ENCODE results near the gene TMEM135.
"Not testable (repeated sequence)": the region's sequence is repeated elsewhere in the genome, so short reads cannot be mapped to it uniquely, and the experiment has no call there.

TMEM135 gene

DNA sequence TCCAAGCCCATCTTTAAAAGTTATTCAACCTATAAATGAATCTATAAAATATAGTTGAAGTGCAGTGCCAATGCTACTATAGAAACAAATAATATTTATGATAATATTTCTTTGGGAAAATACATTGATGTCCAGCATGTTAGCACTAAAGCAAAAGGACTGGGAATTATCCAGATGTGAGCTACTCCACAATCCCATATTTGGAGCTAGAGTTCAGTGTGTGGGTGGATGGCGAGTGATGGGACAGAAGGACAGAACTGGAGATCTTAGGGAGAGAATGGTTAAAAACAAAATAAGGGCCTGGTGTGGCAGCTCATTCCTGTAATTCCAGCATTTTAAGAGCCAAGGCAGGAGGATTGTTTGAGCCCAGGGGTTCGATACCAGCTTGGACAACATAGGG lies 216.8 kb downstream of the TMEM135 start:
- no peak for DNase-seq (ENCODE audit: low read depth in 4 of 4, low spot score in 1 of 4)

- no peak for DNase-seq (ENCODE audit: low read depth in 4 of 4, low spot score in 1 of 4)
Observed at GRCh38 chr11:87255589-87255988, 217.9 kb downstream of the TMEM135 start.

DNA sequence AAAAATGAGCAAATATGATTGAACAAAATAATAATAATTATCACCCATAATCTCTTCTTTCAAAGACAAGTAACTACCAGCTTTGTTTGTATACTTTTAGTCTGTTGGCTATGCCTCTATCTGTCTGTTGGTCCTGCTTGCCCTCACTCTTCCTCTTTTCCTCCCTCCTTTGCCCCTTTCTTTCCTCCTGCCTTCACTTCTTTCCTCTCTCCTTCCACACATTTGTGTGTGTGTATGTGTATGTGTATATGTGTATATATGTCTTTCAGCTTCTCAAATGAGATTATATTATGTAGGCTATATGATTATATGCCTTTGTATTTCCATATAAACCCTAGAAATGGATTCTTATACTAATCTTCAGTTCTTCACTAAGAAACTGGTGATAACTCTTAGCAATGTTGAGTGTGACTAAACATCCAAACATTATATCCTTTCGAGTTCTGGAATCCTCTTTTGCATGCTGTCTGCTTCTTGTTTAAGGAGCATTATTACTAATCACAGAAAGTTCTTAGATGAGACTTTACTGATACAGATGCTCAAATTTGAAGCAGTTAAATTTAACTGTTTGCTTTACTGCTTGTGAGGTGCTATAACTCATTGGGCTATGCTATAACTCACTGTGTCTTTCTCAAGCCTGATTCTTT lies 219.1 kb downstream of the TMEM135 start:
- DNase-seq (ENCODE audit: low read depth in 4 of 4, low spot score in 1 of 4) = no peak

DNA sequence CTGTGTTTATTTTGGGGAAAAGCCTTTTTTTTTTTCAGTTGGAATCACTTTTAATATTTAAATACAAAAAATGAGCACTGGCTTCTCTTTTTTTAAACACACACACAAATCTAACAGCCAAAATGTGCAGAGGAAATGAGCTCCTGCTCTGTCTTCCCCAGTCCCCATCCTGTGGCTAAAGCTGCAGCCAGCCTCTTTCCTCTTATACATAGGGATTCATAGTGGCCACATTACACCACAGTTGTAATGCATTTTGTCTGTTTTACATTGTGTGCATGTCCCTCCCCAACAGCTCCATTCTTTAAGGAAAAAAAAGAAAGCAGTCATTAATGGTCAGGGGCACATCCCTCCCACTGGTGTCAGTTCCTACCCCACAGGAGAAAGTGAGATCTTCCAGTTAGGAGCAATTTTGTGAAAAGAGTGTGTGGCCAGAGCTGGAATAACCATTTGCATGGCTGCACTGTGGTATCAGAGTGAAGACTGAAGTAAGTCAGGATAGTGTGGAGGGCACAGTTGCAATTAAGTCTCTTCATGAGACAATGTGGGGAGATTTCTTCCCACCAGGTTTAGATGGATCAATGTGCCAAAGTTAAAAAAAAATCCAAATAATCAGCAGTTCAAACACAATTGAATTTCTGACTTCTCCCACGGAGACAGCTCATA lies 220.6 kb downstream of the TMEM135 start:
- DNase-seq (ENCODE audit: low read depth in 4 of 4, low spot score in 1 of 4) = no peak

DNA sequence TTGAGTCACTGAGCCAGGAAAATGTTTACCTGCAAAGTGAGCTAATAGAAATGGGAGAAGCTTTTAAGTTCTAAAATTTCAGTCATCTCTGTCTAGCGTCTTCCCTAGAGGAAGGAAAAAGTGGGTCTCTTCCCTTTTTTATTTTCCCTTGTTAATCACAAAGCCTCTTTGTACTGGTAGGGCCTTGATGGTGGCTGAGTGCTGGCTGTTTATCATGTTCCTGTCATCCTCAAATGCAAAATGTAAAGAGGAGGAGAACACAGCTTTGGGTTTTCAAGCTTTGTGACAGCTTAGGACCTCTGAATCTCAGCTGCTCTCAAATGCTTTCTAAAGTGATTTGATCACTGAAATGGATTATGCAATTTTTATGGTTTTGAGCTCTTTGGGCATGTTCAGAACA lies 222.0 kb downstream of the TMEM135 start:
- no peak for DNase-seq (ENCODE audit: low read depth in 4 of 4, low spot score in 1 of 4)

DNA sequence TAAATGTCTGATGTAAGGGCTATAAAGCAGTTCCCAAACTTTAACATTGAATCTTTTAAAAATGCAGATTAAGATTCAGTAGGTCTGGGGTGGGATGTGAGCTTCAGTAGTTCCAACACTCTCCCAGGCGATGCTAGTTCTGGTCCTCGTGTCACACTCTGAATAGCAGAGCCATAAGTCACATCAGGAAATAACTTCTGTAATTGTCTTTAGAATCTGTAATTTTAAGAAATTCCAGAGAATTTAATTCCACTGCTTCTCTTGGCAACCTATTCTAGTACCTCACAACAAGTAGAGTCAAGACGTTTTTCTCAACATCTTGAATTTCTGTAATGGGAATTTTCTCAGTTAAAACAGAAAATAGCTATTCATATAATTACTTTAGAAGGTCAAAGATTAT lies 223.1 kb downstream of the TMEM135 start:
- DNase-seq (ENCODE audit: low read depth in 4 of 4, low spot score in 1 of 4) = no peak

- no peak for DNase-seq (ENCODE audit: low read depth in 4 of 4, low spot score in 1 of 4)
Observed at GRCh38 chr11:87263264-87263838, 225.6 kb downstream of the TMEM135 start.

GRCh38 chr11:87263979-87264378 lies 226.2 kb downstream of the TMEM135 start:
- DNase-seq (ENCODE audit: low read depth in 4 of 4, low spot score in 1 of 4) = no peak

DNA sequence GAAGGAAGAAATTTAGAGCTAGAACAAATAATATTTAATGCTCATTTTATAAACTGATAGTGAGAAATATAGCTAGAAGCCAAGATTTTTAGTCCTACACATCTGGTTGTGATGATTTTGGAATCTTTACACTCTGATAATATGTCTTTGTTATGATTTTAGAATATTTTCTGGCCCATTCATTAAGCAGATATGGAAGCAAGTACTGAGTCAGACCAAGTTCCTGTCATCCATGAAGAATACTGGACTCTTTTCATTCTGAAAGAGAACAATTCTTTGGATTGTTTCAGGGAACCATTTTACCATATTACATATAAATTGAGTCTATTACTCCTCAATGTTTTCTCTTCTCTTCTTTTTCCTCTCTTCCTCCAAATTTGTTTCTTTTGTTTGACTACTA lies 227.4 kb downstream of the TMEM135 start:
- DNase-seq (ENCODE audit: low read depth in 4 of 4, low spot score in 1 of 4) = no peak

DNA sequence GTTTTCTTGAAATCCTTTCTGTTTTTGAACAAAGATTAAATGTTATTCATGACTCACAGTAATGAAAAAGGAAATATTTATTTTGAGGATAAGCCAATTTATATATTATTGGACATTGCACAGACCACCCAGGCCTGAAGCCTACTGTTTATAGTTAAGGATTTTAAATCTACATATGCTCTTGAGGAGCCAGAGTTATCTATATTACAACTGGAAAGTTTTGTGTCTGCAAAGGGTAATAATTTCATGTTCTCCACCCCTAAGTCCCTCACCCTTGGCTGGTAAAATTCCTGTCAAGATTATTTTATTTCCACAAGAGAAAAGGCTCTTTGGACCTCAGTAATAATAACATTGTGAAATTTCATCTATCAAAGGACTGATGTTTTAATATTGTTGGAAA lies 228.2 kb downstream of the TMEM135 start:
- DNase-seq (ENCODE audit: low read depth in 4 of 4, low spot score in 1 of 4) = no peak

DNA sequence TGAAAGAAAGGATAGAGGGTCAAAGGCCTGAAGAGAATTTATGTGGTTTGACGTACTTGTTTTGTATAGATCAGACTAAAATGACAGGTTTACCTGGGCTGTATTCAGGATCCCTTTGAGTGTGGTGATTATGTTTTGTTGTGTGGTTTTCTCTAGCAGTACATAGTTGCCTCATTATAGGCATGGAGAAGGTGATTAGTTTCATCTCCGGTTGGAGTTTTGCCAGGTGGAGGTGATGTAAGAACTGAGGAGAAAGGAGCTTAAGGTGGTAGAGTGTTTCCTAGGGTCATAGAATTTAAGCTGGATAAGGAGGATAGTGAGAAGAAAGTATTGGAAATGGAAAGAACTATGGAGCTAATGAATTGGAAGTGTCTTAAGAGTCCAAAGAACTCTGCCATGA lies 229.0 kb downstream of the TMEM135 start:
- no peak for DNase-seq (ENCODE audit: low read depth in 4 of 4, low spot score in 1 of 4)

- not testable (repeated sequence) for DNase-seq (ENCODE audit: low read depth in 4 of 4, low spot score in 1 of 4)
Observed at GRCh38 chr11:87271951-87272350, 234.2 kb downstream of the TMEM135 start.

DNA sequence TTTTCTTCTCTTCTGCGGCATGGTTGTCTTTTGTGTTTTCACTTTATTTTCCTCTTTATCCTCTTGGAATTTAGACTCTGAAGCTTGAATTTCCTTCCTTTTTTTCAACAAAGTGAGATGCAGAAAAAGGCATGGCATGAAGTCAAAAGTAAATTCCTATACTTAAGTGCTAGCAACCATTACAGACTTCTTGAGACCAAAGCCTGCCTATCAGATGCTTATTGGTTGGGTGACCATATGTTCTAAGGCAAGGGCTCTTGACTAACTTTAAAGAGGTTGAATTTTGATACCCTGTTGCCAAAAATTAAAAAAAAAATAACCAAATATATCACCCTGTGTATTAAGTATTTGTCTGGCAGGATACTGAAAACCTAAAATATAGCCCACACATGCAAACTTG lies 237.4 kb downstream of the TMEM135 start:
- no peak for DNase-seq (ENCODE audit: low read depth in 4 of 4, low spot score in 1 of 4)

DNA sequence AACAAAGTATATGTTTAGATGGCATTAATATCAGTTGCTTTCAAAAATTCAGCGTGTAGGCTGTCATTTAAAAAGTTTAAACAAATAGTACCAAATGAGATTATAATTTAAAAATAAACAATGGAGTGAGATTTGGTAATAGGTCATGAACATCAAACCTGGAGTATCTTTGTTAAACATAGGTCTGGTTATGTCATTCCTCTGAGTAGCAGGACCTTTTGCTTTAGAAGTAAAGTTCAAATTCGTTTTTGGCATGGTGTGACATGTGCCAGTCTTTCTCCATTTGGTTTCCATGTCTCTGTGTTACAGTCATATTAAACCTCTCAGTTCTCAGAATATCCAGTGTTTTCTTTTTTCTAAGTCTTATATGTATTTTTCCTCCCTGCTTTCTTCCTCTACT lies 242.4 kb downstream of the TMEM135 start:
- no peak for DNase-seq (ENCODE audit: low read depth in 4 of 4, low spot score in 1 of 4)

- DNase-seq (ENCODE audit: low read depth in 4 of 4, low spot score in 1 of 4) = no peak
Observed at GRCh38 chr11:87281496-87281895, 243.8 kb downstream of the TMEM135 start.

- no peak for DNase-seq (ENCODE audit: low read depth in 4 of 4, low spot score in 1 of 4)
Observed at GRCh38 chr11:87284306-87284705, 246.6 kb downstream of the TMEM135 start.

DNA sequence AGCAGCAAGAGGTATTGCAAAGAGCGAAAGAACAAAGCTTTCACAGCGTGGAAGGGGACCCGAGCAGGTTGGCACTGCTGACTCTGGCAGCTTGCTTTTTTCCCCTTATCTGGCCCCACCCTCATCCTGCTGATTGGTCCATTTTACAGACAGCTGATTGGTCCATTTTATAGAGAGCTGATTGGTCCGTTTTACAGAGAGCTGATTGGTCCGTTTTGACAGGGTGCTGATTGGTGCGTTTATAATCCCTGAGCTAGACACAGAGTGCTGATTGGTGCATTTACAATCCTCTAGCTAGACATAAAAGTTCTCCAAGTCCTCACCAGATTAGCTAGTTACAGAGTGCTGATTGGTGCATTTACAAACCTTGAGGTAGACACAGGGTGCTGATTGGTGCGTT lies 247.9 kb downstream of the TMEM135 start:
- DNase-seq (ENCODE audit: low read depth in 4 of 4, low spot score in 1 of 4) = not testable (repeated sequence)

DNA sequence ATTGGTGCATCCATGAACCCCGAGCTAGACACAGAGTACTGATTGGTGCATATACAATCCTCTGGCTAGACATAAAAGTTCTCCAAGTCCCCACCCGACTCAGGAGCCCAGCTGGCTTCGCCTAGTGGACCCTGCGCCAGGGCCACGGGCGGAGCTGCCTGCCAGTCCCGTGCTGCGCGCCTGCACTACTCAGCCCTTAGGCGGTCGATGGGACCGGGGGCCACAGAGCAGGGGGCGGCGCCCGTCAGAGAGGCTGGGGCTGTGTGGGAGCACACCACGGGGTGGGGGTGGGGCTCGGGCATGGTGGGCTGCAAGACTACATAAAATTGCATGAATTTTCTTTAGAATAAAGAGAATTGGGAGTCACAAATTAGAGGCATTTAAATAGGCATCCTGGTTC lies 248.6 kb downstream of the TMEM135 start:
- DNase-seq (ENCODE audit: low read depth in 4 of 4, low spot score in 1 of 4) = no peak

- no peak for DNase-seq (ENCODE audit: low read depth in 4 of 4, low spot score in 1 of 4)
Observed at GRCh38 chr11:87290304-87290922, 252.7 kb downstream of the TMEM135 start.

DNA sequence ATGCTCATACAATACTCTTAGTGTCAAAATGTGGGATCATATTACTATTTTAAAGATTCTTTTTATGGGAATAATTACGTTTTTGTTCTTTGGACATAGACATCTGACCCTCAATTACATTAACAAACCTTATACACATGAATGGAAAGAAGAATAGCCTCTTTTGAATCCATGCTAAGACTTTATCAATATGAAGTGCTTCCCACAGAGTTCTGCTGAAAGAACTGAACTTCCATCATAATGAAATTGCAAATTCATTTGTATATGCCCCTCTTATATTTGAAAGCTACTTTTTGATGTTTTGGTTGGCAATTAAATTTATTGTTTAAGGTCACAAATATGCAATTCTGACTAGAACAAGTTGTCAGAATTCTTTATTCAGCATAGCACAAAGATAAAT lies 254.9 kb downstream of the TMEM135 start:
- DNase-seq (ENCODE audit: low read depth in 4 of 4, low spot score in 1 of 4) = no peak

GRCh38 chr11:87295237-87295636 lies 257.5 kb downstream of the TMEM135 start:
- DNase-seq (ENCODE audit: low read depth in 4 of 4, low spot score in 1 of 4) = no peak

DNA sequence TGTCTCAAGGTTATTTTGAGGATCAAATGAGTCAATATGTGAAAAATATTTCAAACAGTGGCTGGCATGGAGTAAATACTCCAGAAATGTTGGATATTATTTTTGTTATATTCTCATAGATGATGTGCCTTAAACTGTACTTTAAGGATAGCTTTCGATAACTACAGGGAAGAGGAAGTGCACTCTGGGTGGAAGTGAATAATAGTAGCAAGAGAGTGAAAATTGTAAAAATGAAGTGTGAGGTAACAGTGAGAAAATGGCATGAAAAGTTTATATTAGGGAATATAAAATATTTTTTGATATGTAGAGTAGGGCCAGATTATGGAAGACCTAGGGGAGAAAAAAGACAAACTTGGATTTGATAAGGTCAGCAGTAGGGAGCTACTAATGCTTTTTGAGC lies 258.9 kb downstream of the TMEM135 start:
- no peak for DNase-seq (ENCODE audit: low read depth in 4 of 4, low spot score in 1 of 4)
